Neuron (in vitro differentiated cells): ENCODE results near the gene METTL6.

Experiments used
- H2AFZ ChIP-seq: one replicate; pipeline ENCODE4 v1.6.1; 2013; ENCODE audit warnings: low read depth, mild to moderate bottlenecking, inconsistent platforms, low read length, moderate library complexity
- H3K27me3 ChIP-seq: one replicate; pipeline ENCODE4 v1.6.1; 2013; ENCODE audit warnings: low read length; ENCODE audit not compliant: insufficient read depth
- H3K36me3 ChIP-seq: one replicate; pipeline ENCODE4 v1.6.1; 2013; ENCODE audit warnings: low read length; ENCODE audit not compliant: insufficient read depth
- H3K4me1 ChIP-seq: one replicate; pipeline ENCODE4 v1.6.1; 2013; ENCODE audit warnings: low read length; ENCODE audit not compliant: insufficient read depth
- H3K4me3 ChIP-seq: 2 replicates; pipeline ENCODE4 v1.5.1; 2013; ENCODE audit warnings: mild to moderate bottlenecking, low read length, moderate library complexity
- H3K9me3 ChIP-seq: one replicate; pipeline ENCODE4 v1.6.1; 2013; ENCODE audit warnings: low read length

METTL6 gene

GRCh38 chr3:15361494-15362214, 65.7 kb downstream of the METTL6 start:
- peaks cover 11% of the 10 kb centered on the region for H3K4me1 ChIP-seq
- peak overlapping the region; percentile 30 for H2AFZ ChIP-seq
- H3K9me3 ChIP-seq, result no peaks in the 10 kb centered on the region
- no peaks in the 10 kb centered on the region for H3K27me3 ChIP-seq
- no peaks in the 10 kb centered on the region for H3K36me3 ChIP-seq
- H3K4me3 ChIP-seq, result no peak overlapping the region

- Histone ChIP-seq H3K4me3 (no peak overlapping the region), H2AFZ (peak overlapping the region; percentile 30), H3K36me3 (no peaks in the 10 kb centered on the region), H3K4me1 (peaks cover 11% of the 10 kb centered on the region), H3K27me3 (no peaks in the 10 kb centered on the region), H3K9me3 (no peaks in the 10 kb centered on the region)
Observed at GRCh38 chr3:15360788-15361493, 66.4 kb downstream of the METTL6 start.
